Left hindlimb (tissue), 1 donor: ENCODE measurements around the gene ANO6.
"Not testable (repeated sequence)": the region's sequence is repeated elsewhere in the genome, so short reads cannot be mapped to it uniquely, and the experiment has no call there.

Experiments used
- DNase-seq: peaks from one replicate; pipeline ENCODE4 v3.0.0-alpha.2; 2018

Gene ANO6, protein sequence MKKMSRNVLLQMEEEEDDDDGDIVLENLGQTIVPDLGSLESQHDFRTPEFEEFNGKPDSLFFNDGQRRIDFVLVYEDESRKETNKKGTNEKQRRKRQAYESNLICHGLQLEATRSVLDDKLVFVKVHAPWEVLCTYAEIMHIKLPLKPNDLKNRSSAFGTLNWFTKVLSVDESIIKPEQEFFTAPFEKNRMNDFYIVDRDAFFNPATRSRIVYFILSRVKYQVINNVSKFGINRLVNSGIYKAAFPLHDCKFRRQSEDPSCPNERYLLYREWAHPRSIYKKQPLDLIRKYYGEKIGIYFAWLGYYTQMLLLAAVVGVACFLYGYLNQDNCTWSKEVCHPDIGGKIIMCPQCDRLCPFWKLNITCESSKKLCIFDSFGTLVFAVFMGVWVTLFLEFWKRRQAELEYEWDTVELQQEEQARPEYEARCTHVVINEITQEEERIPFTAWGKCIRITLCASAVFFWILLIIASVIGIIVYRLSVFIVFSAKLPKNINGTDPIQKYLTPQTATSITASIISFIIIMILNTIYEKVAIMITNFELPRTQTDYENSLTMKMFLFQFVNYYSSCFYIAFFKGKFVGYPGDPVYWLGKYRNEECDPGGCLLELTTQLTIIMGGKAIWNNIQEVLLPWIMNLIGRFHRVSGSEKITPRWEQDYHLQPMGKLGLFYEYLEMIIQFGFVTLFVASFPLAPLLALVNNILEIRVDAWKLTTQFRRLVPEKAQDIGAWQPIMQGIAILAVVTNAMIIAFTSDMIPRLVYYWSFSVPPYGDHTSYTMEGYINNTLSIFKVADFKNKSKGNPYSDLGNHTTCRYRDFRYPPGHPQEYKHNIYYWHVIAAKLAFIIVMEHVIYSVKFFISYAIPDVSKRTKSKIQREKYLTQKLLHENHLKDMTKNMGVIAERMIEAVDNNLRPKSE

DNA sequence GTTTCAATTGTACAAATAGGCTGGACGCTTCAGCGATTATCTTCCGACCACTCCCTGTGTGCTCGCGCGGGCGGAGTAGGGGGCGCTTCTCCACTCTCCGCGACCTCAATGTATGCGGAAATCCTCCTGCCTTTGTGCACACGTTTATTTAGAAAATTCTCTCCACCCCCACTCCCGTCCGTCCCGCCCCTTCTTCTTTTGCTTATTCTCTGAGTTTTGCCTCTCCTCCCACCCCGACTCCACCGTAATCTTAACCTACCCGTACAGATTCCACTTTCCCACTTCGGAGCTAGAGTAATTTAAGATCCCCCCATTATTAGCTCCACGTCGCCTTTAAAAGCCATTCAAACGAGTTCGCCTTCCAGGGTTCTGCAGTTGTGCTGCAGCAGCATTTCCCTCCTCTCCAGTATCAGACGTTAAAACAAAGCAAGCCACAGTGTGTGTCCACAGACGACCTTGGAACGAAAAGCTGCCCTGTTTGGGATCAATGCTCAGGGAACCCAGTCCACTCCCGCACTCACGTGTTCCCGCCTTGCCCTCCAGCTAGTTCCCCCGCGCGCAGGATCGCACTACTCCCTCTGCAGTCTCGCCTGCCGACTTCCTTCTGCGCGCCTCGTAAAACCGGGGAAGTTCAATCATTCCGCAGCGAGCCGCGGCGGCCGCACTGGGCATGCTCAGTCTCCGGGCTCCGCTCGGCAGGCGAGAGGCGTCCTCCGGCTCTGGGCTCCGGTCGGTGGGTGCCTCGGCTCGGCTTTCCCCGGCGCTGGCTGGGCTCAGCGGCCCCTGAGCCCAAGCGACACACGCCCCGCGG lies at the start of gene ANO6:
Gene ANO6 (plus strand): TSS at position 677 of the 811 bp plus-strand sequence. CDS start 227 bp downstream, outside the sequence.
- peak; percentile 92 for DNase-seq

DNA sequence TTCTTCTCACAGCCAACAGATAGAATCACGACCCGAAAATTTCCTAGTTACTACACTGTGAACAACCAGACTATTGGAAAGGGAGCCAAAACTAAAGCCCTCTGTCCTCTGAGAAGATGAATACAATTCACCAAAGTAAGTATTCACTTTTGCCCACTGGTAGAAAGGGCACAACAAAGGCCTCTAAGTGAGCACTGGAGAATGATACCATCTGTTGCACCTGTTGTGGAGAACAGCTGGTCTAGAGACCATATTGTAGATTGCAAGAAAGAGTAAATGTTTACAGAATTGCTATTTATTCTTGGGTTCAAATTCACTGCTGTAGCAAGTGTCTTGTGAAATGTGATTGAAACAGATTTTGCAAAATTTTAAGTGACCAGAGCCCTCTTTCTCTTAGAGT lies 46.9 kb upstream of the ANO6 start:
- DNase-seq, result no peak

DNA sequence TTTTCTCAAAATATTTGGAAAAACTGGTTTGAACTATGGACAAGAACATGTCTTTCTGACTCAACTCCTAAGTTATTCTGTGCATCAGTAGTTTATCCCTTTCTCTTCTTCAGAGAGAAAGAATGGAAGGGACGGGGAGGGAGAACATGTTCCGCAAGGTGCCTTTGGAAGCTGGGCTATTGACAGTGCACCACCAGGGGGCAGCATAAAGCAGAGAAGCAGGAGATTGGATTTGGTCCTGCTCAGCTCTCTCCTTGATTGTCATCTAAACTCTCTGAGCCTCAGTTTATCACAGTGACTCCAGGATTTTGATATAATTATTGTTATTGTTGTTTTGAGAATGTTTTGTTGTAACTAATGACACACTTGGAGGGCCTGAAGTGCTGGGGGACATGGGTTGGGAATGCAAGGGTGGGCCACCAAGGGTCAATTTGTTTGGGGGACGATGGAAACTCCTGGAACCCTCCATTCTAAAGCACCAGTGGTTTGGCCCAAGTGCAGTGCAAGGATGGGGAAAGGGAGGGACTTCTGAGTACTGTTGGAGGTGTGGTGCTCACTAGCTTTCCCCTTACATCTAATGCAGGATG lies 45.3 kb upstream of the ANO6 start:
- peak; percentile 52 for DNase-seq

DNA sequence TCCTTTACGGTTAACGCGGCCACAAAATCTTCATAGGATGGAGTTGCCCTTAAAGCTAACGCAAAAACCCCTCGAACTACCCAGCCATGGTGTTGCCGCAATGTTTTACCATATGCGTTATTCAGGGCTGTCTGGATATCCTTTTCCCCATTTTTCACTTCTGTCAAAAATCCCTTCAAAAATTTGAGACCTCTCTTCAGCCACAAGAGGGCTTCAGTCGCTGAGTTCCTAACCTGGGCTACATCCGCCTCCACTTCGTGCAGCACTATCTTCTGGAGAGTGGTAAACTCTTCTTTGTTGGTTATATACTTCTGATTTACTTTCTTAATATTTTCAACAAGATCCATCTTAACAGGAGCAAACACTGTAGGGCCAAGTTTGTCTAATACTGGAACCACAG lies 42.6 kb upstream of the ANO6 start:
- DNase-seq, result not testable (repeated sequence)

DNA sequence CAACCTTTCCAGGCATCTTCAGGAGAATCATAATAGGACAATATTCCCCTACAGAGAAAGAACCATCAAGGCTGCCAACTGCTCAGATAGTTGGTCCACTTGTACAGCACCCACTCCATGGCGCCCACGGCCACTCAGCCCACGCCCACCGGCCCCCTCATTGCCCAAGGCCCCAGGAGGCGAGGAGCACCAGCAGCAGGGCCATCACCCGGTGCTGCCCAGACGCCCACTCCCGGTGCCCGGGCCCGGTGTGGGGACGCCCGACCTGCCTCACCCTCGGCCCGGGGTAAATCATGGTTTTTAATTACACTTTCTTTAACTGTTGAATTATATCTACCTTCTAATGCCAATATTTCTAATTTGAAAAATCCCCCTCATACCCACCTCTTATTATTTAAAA lies 41.3 kb upstream of the ANO6 start:
- DNase-seq, result no peak

DNA sequence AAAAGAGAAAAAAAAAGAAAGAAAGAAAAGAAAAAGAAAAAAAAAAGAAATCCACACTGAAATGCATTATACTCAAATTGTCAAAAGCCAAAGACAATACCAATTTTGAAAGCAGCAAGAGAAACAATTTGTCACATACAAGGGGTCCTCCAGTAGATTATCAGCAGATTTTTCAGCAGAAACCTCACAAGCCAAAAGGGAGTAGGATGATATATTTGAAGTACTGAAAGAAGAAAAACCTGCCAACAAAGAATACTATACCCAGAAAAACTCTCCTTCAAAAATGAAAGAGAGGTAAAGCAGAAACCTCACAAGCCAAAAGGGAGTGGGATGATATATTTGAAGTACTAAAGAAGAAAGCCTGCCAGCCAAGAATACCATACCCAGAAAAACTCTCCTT lies 37.1 kb upstream of the ANO6 start:
- DNase-seq, result no peak

DNA sequence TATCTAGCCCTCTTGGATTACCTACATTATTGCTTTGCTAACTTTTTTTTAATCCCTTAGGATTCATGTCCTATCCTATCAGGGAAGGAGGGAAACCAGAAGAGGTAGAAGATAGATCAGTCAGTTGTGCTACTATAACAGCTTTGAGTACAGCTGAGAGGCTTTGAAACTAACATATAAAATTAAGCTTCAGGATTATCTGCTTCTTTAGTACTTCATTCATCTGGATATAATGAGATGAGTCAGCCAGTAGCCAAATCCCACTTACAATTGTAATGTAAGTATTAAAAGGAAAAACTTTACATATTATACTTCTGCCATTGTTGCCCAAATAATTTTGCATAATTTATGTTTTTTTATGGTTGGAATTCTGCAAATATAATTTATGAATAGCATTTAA lies 33.4 kb upstream of the ANO6 start:
- DNase-seq, result no peak

DNA sequence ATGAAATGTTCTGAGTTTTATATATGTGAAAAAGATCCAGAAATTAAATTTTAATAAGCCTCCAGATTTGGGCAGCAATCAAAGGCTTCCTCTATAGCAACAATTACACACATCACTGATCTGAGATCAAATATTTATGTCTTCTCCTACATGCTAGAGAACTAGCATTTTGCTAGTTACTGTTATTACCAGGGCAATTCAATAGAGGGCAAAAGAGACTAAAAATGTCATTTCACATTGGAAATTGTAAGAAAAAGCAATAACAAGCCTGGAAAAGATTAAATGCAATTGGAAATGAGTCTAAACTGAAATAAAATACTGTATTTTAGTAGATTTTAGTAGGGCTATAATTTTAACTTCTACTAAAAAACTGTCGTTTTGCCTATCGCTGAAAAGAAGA lies 32.6 kb upstream of the ANO6 start:
- DNase-seq, result no peak

DNA sequence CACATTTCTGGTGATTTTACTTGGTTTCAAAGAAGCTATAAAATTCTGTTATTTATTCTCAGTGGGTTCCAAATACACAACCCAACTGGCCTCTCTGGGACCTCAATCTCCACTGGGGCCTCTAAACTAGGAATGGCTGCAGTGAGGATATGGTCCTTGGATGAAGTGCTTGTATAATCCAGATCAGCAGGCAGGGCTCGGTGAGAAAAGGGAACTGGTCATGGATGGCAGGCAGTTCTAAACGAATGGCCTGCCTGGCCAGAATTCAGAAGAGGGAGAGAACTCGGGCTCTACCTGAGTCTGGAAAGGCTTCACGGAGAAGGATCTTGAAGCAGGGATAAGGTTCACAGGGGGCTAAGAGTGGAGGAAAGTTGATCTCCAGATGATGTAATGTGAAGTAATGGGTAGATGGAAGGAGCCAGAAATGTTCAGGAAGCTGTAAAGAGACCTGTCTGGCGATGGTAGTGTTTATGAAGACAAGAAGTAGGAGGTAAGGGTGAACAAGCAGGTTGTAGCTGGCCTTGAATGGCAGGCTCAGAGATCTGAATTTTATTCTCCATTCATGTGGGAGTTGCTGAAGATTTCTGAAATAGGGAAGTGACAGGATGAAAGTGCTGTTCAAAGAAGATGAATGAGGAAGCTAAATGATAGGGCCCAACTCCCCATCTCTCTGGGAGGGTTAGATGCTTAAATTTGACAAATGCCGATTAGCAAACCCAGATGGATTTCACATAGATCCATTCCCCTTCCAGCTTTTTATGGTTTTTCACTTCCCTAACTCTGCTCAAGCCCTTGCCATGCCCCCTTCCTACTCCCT lies 31.5 kb upstream of the ANO6 start:
- DNase-seq, result no peak

DNA sequence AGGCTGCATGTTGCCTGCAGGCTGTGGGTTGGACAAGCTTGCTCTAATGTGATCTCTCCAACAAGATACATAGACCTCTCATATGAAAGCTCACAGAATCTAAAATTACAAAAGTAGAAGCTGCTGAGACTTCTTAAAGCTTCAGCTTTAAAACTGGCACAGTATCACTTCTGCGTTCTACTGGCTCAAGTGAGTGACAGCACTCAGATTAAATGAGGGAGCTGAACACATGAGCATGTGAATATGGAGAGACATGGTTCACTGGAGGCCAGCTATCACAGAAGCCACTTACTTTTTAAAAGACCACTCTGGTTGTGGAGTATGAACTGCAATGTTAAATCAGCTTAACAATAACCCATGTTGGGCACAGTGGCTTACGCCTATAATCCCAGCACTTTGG lies 29.1 kb upstream of the ANO6 start:
- DNase-seq, result no peak

DNA sequence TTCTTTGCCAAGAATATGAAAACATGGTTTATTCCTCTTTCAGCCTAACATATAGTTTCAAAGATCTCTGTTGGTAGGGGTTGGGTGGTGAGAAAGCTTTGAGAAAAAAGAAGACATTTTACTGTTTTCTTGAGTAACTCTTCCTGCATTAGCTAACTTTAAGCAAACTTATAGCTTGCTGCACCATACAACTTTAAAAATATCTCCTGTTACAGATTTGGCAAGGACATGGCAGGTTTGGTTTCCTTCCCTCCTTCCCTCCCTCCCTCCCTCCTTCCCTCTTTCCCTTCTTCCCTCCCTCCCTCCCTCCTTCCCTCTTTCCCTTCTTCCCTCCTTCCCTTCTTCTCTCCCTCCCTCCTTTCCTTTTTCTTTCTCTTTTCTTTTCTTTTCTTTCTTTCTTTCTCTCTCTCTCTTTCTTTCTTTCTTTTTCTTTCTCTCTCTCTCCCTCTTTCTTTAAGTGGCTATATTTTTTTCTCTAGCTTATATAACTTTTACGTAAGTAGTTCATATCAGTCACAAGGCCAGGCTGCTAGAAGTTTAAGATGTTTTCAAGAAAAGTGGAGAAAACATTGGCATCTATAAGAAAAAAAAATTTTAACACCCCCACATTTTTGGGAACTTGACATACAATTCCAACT lies 26.0 kb upstream of the ANO6 start:
- DNase-seq, result no peak

DNA sequence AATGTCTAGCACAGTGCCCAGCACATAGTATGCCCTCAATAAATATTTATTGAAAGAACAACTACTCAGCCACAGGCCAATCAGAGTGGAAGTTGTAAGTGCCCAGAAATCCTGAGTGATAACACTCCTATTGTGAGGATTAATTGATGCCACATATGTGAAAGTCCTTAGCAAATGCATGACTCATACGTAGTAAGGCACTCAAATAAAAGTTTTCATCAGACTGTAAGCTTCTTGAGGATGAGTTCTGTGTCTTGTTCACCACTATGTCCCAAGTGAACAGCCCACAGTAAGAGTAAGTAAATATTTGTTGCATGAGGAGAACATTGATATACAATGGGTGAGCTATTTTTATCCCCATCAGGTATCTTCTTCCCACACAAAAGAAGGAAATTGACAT lies 24.7 kb upstream of the ANO6 start:
- no peak for DNase-seq

DNA sequence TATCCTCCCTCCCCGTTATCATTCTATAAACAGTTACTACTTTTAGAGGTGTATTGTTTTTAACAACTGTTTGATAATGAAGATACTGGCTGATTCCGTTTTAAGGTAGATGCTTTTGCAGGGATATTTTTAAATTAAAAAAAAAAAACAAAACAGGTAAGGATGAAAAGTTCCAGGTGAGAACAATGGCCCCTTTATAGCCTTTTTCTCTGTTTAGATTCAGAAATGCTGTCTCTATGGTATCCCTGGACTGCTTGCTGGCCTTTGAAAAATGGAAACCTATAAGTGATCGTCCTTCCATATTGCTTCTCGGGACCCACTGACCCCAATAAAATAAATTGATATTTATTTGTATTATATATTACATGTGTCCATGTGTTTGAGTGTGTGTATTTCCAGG lies 23.2 kb upstream of the ANO6 start:
- DNase-seq, result no peak

DNA sequence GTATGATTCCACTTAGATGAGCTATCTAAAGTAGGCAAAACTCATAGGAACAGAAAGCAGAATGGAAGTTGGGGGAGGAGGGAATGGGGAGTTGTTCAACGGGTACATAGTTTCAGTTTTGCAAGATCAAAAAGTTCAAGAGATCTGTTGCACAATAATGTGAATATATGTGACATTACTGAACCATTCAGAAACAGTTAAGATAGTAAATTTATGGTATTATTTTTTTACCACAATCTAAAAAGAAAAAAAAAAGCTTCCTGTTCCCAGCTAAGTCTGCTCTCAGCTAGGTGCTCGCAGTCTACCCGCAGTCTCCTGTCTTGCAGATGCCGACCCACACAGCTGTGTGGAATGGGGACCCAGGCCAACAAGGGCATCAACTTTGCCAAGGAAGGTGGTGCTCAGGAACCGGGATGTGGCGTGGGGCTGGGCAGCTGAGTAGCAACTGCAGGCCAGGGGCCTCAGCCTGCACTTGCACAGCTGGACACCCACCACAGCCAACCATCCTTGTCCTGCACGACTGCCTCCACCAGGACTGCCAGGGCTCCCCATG lies 15.3 kb upstream of the ANO6 start:
- no peak for DNase-seq

DNA sequence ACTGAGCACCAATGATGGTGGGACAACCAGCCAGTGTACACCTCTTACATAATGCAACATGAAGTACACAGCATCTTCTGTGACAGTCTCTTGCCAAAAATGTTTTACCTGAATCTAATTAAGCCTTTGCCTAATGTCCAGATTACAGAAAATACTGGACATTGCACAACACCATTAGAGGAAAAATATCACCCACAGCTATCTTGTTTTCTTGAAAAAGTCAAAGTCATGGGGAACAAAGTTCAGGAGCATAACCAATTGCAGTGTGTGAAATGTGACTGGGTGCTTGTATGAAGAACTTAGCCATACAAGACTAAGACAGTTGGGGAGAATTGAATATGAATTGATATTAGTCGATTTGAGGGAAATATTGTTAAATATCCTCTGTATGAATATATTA lies 12.1 kb upstream of the ANO6 start:
- DNase-seq, result no peak

DNA sequence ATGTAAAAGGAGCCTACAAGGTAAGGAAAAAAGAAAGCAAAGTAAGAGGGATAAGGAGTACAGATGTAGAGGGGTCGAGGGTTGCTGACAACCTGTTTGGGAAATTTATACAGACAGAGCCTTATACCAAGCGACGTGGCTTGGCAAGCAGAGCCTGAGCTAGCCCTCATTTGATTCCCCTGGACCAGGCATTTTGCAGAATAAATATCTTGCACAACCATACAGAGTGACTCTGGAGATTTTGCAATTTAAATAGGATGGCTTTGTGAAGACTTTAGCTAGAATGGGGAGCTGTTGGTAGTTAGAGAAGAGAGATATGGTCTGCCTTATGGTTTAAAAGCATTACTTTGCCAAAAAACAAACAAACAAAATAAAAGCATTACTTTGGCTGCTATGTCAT lies 11.1 kb upstream of the ANO6 start:
- DNase-seq, result no peak

DNA sequence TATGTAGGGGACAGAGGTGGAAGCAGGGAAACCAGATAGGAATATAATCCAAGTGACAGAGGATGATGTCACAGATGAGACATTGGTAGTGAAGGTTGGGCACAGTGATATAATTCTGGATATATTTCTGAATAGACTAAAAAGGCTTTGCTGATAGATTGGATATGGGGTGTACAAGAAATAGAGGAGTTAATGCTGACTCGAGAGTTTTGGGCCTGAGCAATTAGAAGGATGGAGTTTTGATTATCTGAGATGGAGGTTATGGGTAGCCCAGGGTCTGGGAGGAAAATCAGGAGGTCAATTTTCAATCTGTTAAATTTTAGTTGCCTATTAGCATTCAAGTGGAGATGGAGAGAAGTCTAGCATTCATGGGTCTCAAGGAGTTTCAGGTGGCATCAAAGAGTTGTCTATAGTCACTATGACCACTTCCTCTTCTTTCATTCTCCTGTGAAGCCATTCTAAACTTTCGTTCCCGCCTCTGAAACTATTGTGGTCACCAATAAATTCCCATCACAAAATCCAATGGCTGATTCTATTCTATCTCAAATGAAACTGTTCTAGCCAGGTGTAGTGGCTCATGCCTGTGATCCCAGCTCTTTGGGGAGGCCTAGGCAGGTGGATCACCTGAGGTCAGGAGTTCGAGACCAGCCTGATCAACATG lies 10.6 kb upstream of the ANO6 start:
- no peak for DNase-seq

DNA sequence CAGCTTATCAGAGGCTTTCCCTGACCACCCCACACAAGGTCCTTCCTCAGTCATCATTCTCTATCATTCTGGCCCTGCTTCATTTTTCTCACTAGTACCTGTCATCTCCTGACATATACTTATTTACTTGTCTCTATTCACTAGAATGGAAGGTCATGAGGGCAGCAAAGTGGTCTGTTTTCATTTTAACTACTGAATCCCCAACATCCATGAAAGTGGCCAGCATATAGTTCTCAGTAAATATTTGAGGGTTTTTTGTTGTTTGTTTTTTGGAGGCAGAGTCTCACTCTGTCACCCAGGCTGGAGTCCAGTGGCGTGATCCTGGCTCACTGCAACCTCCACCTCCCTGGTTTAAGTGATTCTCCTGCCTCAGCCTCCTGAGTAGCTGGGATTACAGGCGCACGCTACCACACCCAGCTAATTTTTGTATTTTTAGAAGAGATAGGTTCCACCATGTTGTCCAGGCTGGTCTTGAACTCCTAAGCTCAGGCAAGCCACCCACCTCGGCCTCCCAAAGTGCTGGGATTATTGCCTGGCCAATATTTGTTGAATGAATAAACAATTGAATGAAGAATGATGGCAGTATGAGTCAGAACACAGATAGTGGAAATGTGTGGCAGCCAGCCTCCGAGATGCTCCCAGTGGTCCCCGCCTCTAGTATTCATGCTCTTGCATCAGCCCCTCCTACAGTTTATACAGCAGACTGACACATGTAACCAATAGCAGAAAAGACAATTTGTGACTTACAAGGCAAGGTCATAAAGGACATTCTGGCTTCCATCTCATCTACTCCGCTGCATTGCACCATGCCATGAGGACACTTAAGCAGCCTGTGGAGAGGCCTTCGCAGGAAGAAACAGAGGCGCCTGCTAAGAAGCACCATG lies 7.0 kb upstream of the ANO6 start:
- DNase-seq, result no peak

DNA sequence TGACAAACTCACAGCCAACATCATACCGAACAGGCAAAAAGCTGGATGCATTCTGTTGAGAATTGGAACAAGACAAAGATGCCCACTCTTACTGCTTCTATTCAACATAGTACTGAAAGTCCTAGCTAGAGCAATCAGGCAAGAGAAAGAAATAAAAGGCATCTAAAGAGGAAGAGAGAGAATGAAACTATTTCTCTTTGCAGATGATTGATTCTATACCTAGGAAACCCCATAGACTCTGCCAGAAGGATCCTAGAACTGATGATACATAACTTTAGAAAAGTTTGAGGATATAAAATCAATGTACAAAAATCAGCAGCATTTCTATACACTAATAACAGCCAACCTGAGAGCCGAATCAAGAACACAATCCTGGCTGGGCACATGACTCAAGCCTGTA lies 6.1 kb upstream of the ANO6 start:
- DNase-seq, result no peak
